ENCODE measurements around the gene SLC17A7. TPM values are rescaled to one million over a fixed set of nuclear protein-coding genes. Genes with fewer than 3 reads are reported as not detected.

SLC17A7 gene
- total RNA-seq, 1 donor from 2014 or later = 15.4 TPM

- Histone ChIP-seq H3K4me1 (no peaks in the 10 kb centered on the region), H3K27me3 (no peaks in the 10 kb centered on the region), H3K4me3 (peak within 1 kb of the TSS in 1 of 2 donors; percentile 44), H3K36me3 (no peaks in the 10 kb centered on the region), H3K9me3 (no peaks in the 10 kb centered on the region), H3K27ac (no peak within 1 kb of the TSS)
- intact Hi-C loops (cut with DNase I) = no loop called here
- peak in 1 of 2 donors; percentile 22 for DNase-seq (ENCODE audit: low spot score in 2 of 2)
- no peak for TF ChIP-seq CTCF (IDR thresholded peaks at IDR 0.05)
These were observed 53.4 kb downstream of the SLC17A7 start, which contains the start of gene KASH5 for GRCh38 chr19:49387936-49388372. TSS of gene KASH5 (plus strand) at chr19:49388249. CDS start at chr19:49390884, 2,635 bp downstream.

GRCh38 chr19:49383599-49383998 is 57.7 kb downstream of the SLC17A7 start:
- H3K4me3 ChIP-seq = no peak overlapping the region
- peaks cover 0 to 12% of the 10 kb centered on the region in 2 donors for H3K9me3 ChIP-seq
- intact Hi-C loops (cut with DNase I) = no loop called here
- H3K4me1 ChIP-seq = no peaks in the 10 kb centered on the region
- no peak for DNase-seq (ENCODE audit: low spot score in 2 of 2)
- H3K27me3 ChIP-seq = no peaks in the 10 kb centered on the region
- H3K27ac ChIP-seq = no peak overlapping the region
- no peak for TF ChIP-seq CTCF (IDR thresholded peaks at IDR 0.05)
- no peaks in the 10 kb centered on the region for H3K36me3 ChIP-seq

GRCh38 chr19:49382639-49383038 is 58.7 kb downstream of the SLC17A7 start:
- no peaks in the 10 kb centered on the region for H3K4me1 ChIP-seq
- H3K36me3 ChIP-seq = no peaks in the 10 kb centered on the region
- H3K27ac ChIP-seq = no peak overlapping the region
- peaks cover 0 to 12% of the 10 kb centered on the region in 2 donors for H3K9me3 ChIP-seq
- intact Hi-C loops (cut with DNase I) = no loop called here
- H3K27me3 ChIP-seq = no peaks in the 10 kb centered on the region
- no peak for DNase-seq (ENCODE audit: low spot score in 2 of 2)
- TF ChIP-seq CTCF (IDR thresholded peaks at IDR 0.05) = no peak
- H3K4me3 ChIP-seq = no peak overlapping the region

- no peak for TF ChIP-seq CTCF (IDR thresholded peaks at IDR 0.05)
- intact Hi-C loops (cut with DNase I) = no loop called here
- no peaks in the 10 kb centered on the region for H3K27me3 ChIP-seq
- H3K9me3 ChIP-seq = peaks cover 0 to 12% of the 10 kb centered on the region in 2 donors
- no peaks in the 10 kb centered on the region for H3K36me3 ChIP-seq
- no peak for DNase-seq (ENCODE audit: low spot score in 2 of 2)
- H3K4me1 ChIP-seq = no peaks in the 10 kb centered on the region
- no peak overlapping the region for H3K27ac ChIP-seq
- no peak overlapping the region for H3K4me3 ChIP-seq
These were observed 60.9 kb downstream of the SLC17A7 start for GRCh38 chr19:49380391-49380790.

Other genes starting within 250 kb of the SLC17A7 start
- gene SLC6A16, start 116.3 kb downstream of the SLC17A7 start, total RNA-seq = 0.85 TPM
- gene CD37, start 106.1 kb downstream of the SLC17A7 start, total RNA-seq = 15.6 TPM
- 51.4 TPM for gene TEAD2, start 79.1 kb downstream of the SLC17A7 start, total RNA-seq
- not detected for gene DKKL1, start 77.7 kb downstream of the SLC17A7 start, total RNA-seq
- gene KASH5, start 53.3 kb downstream of the SLC17A7 start, total RNA-seq = not detected
- not detected for gene PTH2, start 18.1 kb downstream of the SLC17A7 start, total RNA-seq
- not detected for gene GFY, start 16.1 kb downstream of the SLC17A7 start, total RNA-seq
- gene PIH1D1, start 10.3 kb upstream of the SLC17A7 start, total RNA-seq = 177 TPM
- gene ALDH16A1, start 11.7 kb upstream of the SLC17A7 start, total RNA-seq = 27.9 TPM
- 37.3 TPM for gene FLT3LG, start 32.7 kb upstream of the SLC17A7 start, total RNA-seq
- 2,737 TPM for gene RPL13A, start 46.1 kb upstream of the SLC17A7 start, total RNA-seq
- gene RPS11, start 54.9 kb upstream of the SLC17A7 start, total RNA-seq = 3,554 TPM
- gene FCGRT, start 71.1 kb upstream of the SLC17A7 start, total RNA-seq = 264 TPM
- 116 TPM for gene RCN3, start 86.5 kb upstream of the SLC17A7 start, total RNA-seq
- 85.3 TPM for gene NOSIP, start 139.0 kb upstream of the SLC17A7 start, total RNA-seq
- not detected for gene PRRG2, start 139.8 kb upstream of the SLC17A7 start, total RNA-seq
- 23.6 TPM for gene PRR12, start 149.7 kb upstream of the SLC17A7 start, total RNA-seq
- 161 TPM for gene RRAS, start 198.6 kb upstream of the SLC17A7 start, total RNA-seq
- 72.2 TPM for gene SCAF1, start 200.7 kb upstream of the SLC17A7 start, total RNA-seq
- gene IRF3, start 224.3 kb upstream of the SLC17A7 start, total RNA-seq = 75.9 TPM
- 0.64 TPM for gene BCL2L12, start 224.4 kb upstream of the SLC17A7 start, total RNA-seq
- gene PRMT1, start 235.7 kb upstream of the SLC17A7 start, total RNA-seq = 271 TPM
- 9.8 TPM for gene ADM5, start 248.1 kb upstream of the SLC17A7 start, total RNA-seq
- 12.3 TPM for gene CPT1C, start 249.6 kb upstream of the SLC17A7 start, total RNA-seq